22Rv1 (cell line): Measurements from ENCODE around the gene SLF2.

Experiments used
- ZFX ChIP-seq: fragments of 450-650 bp; IDR thresholded peaks from 2 replicates; pipeline ENCODE4 v1.6.1; 2017; ENCODE audit warnings: antibody characterized with exemption, borderline replicate concordance
- TF ChIP-seq, protein P1 (sequence below): fragments of 450-650 bp; IDR thresholded peaks from 2 replicates; pipeline ENCODE4 v1.5.1; 2017; ENCODE audit warnings: mild to moderate bottlenecking

- TF ChIP-seq, protein P1, sequence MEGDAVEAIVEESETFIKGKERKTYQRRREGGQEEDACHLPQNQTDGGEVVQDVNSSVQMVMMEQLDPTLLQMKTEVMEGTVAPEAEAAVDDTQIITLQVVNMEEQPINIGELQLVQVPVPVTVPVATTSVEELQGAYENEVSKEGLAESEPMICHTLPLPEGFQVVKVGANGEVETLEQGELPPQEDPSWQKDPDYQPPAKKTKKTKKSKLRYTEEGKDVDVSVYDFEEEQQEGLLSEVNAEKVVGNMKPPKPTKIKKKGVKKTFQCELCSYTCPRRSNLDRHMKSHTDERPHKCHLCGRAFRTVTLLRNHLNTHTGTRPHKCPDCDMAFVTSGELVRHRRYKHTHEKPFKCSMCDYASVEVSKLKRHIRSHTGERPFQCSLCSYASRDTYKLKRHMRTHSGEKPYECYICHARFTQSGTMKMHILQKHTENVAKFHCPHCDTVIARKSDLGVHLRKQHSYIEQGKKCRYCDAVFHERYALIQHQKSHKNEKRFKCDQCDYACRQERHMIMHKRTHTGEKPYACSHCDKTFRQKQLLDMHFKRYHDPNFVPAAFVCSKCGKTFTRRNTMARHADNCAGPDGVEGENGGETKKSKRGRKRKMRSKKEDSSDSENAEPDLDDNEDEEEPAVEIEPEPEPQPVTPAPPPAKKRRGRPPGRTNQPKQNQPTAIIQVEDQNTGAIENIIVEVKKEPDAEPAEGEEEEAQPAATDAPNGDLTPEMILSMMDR = no peak
- no peak for TF ChIP-seq ZFX
These were observed 56.1 kb downstream of the SLF2 start for GRCh38 chr10:100968863-100969186.
